Keratinocyte (primary cell): ENCODE results near the gene PRKCA. TPM values are rescaled to one million over a fixed set of nuclear protein-coding genes. Genes with fewer than 3 reads are reported as not detected.

Experiments
- DNase-seq: peaks from one replicate; pipeline ENCODE4 v3.0.0-alpha.2; 2011; ENCODE audit warnings: low read depth, missing footprints, low spot score
- FAIRE-seq: peaks from 2 replicates; lab custom pipeline; 2011; peaks lifted over from hg19 to GRCh38; lab: Jason Lieb, UNC
- H2AFZ ChIP-seq: 2 replicates; pipeline ENCODE4 v1.6.0; 2012; ENCODE audit warnings: low read length, control low read depth, inconsistent platforms; ENCODE audit not compliant: control insufficient read depth
- H3K27ac ChIP-seq: 2 replicates; pipeline ENCODE4 v1.5.1; 2011; ENCODE audit warnings: low read length; ENCODE audit not compliant: control insufficient read depth, insufficient read depth
- H3K27me3 ChIP-seq: 3 replicates; pipeline ENCODE4 v1.6.0; 2011; ENCODE audit warnings: low read length; ENCODE audit not compliant: control insufficient read depth, insufficient read depth; ENCODE audit errors: extremely low read depth
- H3K36me3 ChIP-seq, 2 experiments: 2 replicates in 1 of 2; 3 replicates in 1 of 2; pipeline ENCODE4 v1.5.1; 2011; ENCODE audit warnings: low read length in 2 of 2, mild to moderate bottlenecking in 1 of 2; ENCODE audit not compliant: control insufficient read depth in 2 of 2, insufficient read depth in 2 of 2; ENCODE audit errors: extremely low read depth in 1 of 2
- H3K4me1 ChIP-seq: 3 replicates; pipeline ENCODE4 v1.5.1; 2011; ENCODE audit warnings: low read length; ENCODE audit not compliant: control insufficient read depth, insufficient read depth; ENCODE audit errors: extremely low read depth
- H3K4me2 ChIP-seq: 3 replicates; pipeline ENCODE4 v1.6.0; 2011; ENCODE audit warnings: low read depth, low read length; ENCODE audit not compliant: control insufficient read depth, insufficient read depth; ENCODE audit errors: extremely low read depth
- H3K4me3 ChIP-seq, 3 experiments: fragments of 200-600 bp in 1 of 3; sonication (generic) in 1 of 3; 2 replicates in 2 of 3; 3 replicates in 1 of 3; pipeline ENCODE4 v1.5.1; 2011 to 2016; ENCODE audit warnings: low read length in 3 of 3, mild to moderate bottlenecking in 3 of 3, control low read depth in 2 of 3, inconsistent platforms in 1 of 3, low read depth in 1 of 3, mixed read lengths in 1 of 3, mixed run types in 1 of 3, moderate library complexity in 1 of 3; ENCODE audit not compliant: control insufficient read depth in 2 of 3, insufficient read depth in 2 of 3; ENCODE audit errors: extremely low read depth in 1 of 3
- H3K79me2 ChIP-seq: 2 replicates; pipeline ENCODE4 v1.6.0; 2012; ENCODE audit warnings: low read length; ENCODE audit not compliant: control insufficient read depth, insufficient read depth
- H3K9ac ChIP-seq: 3 replicates; pipeline ENCODE4 v1.6.0; 2011; ENCODE audit warnings: low read length; ENCODE audit not compliant: control insufficient read depth, insufficient read depth; ENCODE audit errors: extremely low read depth
- H3K9me1 ChIP-seq: 3 replicates; pipeline ENCODE4 v1.6.0; 2011; ENCODE audit warnings: low read length; ENCODE audit not compliant: control insufficient read depth, insufficient read depth; ENCODE audit errors: extremely low read depth
- H3K9me3 ChIP-seq: 2 replicates; pipeline ENCODE4 v1.5.1; 2012; ENCODE audit warnings: low read depth, low read length; ENCODE audit not compliant: control insufficient read depth
- H4K20me1 ChIP-seq: 3 replicates; pipeline ENCODE4 v1.6.0; 2011; ENCODE audit warnings: low read length; ENCODE audit not compliant: control insufficient read depth, insufficient read depth; ENCODE audit errors: extremely low read depth
- CTCF ChIP-seq, 3 experiments: IDR thresholded peaks in 1 of 3; conservative IDR thresholded peaks in 1 of 3; optimal IDR thresholded peaks in 1 of 3; 2 replicates in 2 of 3; 3 replicates in 1 of 3; pipeline versions ENCODE3 to v1.5.1; 2011; ENCODE audit warnings: low read length in 3 of 3, mild to moderate bottlenecking in 3 of 3, moderate library complexity in 2 of 3, control low read depth in 1 of 3, inconsistent platforms in 1 of 3; ENCODE audit not compliant: insufficient read depth in 2 of 3; ENCODE audit errors: extremely low read depth in 1 of 3
- EZH2 ChIP-seq: IDR thresholded peaks from one replicate; pipeline ENCODE4 v1.6.1; 2012; ENCODE audit warnings: inconsistent platforms, mild to moderate bottlenecking, low read length, moderate library complexity
- dilution Hi-C: fragments of 300-500 bp; cut with MboI; formaldehyde crosslinking; loops from one replicate; pipeline ENCODE4 v1.7.0; 2020; ENCODE audit warnings: low sequenced_read_pairs; ENCODE audit not compliant: extremely low pct_ligation_motif_present
- polyA plus RNA-seq, 5 experiments: library from polyadenylated mRNA; depleted of rRNA in 3 of 5; stranded (reverse) in 3 of 5; stranded (forward) in 1 of 5; unstranded in 1 of 5; fragments of >200 nt; gene quantifications; 1 replicate in 1 of 5; 2 replicates in 3 of 5; 3 replicates in 1 of 5; pipeline versions ENCODE4 v1.2.1 to v1.2.3, GENCODE V29; 2011 to 2012; ENCODE audit warnings: missing spikeins in 2 of 5, low read depth in 1 of 5, low replicate concordance in 1 of 5

Gene PRKCA
- polyA plus RNA-seq, 1 donor (not counting 4 experiments of a cell fraction or from before 2014, with no cell fraction given) = 3.6 TPM

- FAIRE-seq (peak; percentile 75), DNase-seq (no peak)
- H3K4me1 ChIP-seq = peaks cover 21% of the 10 kb centered on the region
- no peak for TF ChIP-seq EZH2
- no peak for TF ChIP-seq CTCF (optimal IDR thresholded peaks at IDR 0.05 in 1 of 3, IDR thresholded peaks at IDR 0.05 in 1 of 3, conservative IDR thresholded peaks at IDR 0.05 in 1 of 3; ENCODE audit: extremely low read depth in 1 of 3, insufficient read depth in 2 of 3, low read length in 3 of 3)
- no peaks in the 10 kb centered on the region for H3K79me2 ChIP-seq
- no peak overlapping the region for H3K27ac ChIP-seq
- peaks cover 8% of the 10 kb centered on the region for H3K9me1 ChIP-seq
- dilution Hi-C loops = no loop called here
- H2AFZ ChIP-seq = no peak overlapping the region
- no peaks in the 10 kb centered on the region for H4K20me1 ChIP-seq
- H3K9me3 ChIP-seq = no peaks in the 10 kb centered on the region
- H3K4me3 ChIP-seq = no peak overlapping the region
- no peaks in the 10 kb centered on the region for H3K27me3 ChIP-seq
- no peaks in the 10 kb centered on the region for H3K36me3 ChIP-seq
- peak overlapping the region; percentile 42 for H3K4me2 ChIP-seq
- no peak overlapping the region for H3K9ac ChIP-seq
Observed at GRCh38 chr17:66637491-66637890, 335.1 kb downstream of the PRKCA start.

GRCh38 chr17:66638707-66639479 is 336.5 kb downstream of the PRKCA start:
- TF ChIP-seq CTCF (optimal IDR thresholded peaks at IDR 0.05 in 1 of 3, IDR thresholded peaks at IDR 0.05 in 1 of 3, conservative IDR thresholded peaks at IDR 0.05 in 1 of 3; ENCODE audit: extremely low read depth in 1 of 3, insufficient read depth in 2 of 3, low read length in 3 of 3) (no peak), EZH2 (no peak)
- H3K4me1 ChIP-seq = peaks cover 21% of the 10 kb centered on the region

More at GRCh38 chr17:66638707-66639479, 336.5 kb downstream of the PRKCA start:
- no peaks in the 10 kb centered on the region for H3K9me3 ChIP-seq
- no peak for FAIRE-seq
- H3K27me3 ChIP-seq = no peaks in the 10 kb centered on the region
- no peaks in the 10 kb centered on the region for H4K20me1 ChIP-seq
- peaks cover 8% of the 10 kb centered on the region for H3K9me1 ChIP-seq
- no peak overlapping the region for H3K27ac ChIP-seq
- DNase-seq = no peak
- H3K79me2 ChIP-seq = no peaks in the 10 kb centered on the region
- H3K4me3 ChIP-seq = no peak overlapping the region
- H3K9ac ChIP-seq = no peak overlapping the region
- dilution Hi-C loops = no loop called here
- no peak overlapping the region for H3K4me2 ChIP-seq
- no peak overlapping the region for H2AFZ ChIP-seq
- H3K36me3 ChIP-seq = no peaks in the 10 kb centered on the region
